ENCODE data around the gene CDH11. TPM values are rescaled to one million over a fixed set of nuclear protein-coding genes. Genes with fewer than 3 reads are reported as not detected.

CDH11 gene
- total and polyA plus RNA-seq, 10 donors: 4.3 to 721 (median 305) TPM

DNA sequence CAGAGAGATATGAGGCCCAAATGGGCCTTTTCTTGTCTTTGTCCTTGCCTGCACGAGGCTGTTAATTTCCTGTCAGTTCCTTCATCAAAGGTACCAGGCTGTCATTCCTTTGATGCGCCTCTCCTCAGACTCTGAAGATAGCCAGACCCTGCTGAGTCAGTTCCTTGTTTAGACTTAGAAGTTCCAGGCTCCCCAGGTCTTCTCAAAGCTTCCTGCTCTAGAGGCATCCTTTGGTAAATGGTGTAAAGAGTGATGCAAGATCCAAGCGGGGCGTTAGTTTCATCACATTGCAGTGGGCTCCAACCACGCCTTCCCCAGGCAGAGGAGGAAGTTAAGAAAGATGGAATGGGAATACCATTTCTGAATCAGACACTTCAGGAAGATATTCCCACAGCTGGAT, 4.0 kb upstream of the CDH11 start:
- intact Hi-C loops (cut with DNase I; ENCODE audit: low total_unique reads): loop anchor here (10.0 kb wide), 1 partner anchor 179 kb away; no protein-coding TSS in a partner anchor
- Histone ChIP-seq H3K4me3 (no peak overlapping the region), H3K36me3 (no peaks in the 10 kb centered on the region), H3K4me1 (peaks cover 0 to 19% (median 5%) of the 10 kb centered on the region in 6 donors), H3K27me3 (replicated peaks in 1 of 7) (peaks cover 0 to 38% (median 27%) of the 10 kb centered on the region in 7 donors), H3K27ac (peak overlapping the region; percentile 35 to 97 (median 89)), H3K9me3 (no peaks in the 10 kb centered on the region)
- TF ChIP-seq, protein P1, sequence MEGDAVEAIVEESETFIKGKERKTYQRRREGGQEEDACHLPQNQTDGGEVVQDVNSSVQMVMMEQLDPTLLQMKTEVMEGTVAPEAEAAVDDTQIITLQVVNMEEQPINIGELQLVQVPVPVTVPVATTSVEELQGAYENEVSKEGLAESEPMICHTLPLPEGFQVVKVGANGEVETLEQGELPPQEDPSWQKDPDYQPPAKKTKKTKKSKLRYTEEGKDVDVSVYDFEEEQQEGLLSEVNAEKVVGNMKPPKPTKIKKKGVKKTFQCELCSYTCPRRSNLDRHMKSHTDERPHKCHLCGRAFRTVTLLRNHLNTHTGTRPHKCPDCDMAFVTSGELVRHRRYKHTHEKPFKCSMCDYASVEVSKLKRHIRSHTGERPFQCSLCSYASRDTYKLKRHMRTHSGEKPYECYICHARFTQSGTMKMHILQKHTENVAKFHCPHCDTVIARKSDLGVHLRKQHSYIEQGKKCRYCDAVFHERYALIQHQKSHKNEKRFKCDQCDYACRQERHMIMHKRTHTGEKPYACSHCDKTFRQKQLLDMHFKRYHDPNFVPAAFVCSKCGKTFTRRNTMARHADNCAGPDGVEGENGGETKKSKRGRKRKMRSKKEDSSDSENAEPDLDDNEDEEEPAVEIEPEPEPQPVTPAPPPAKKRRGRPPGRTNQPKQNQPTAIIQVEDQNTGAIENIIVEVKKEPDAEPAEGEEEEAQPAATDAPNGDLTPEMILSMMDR (IDR thresholded peaks at IDR 0.05 in 8 of 11, conservative IDR thresholded peaks at IDR 0.05 in 3 of 11): no peak
- no peak for TF ChIP-seq POLR2A (IDR thresholded peaks at IDR 0.05)
- no peak for TF ChIP-seq POLR2AphosphoS5 (IDR thresholded peaks at IDR 0.05)
- 35 to 64% (median 53%) methylated on average over 5 of the region's 5 CpGs for WGBS, 5 donors
- DNase-seq: no peak

DNA sequence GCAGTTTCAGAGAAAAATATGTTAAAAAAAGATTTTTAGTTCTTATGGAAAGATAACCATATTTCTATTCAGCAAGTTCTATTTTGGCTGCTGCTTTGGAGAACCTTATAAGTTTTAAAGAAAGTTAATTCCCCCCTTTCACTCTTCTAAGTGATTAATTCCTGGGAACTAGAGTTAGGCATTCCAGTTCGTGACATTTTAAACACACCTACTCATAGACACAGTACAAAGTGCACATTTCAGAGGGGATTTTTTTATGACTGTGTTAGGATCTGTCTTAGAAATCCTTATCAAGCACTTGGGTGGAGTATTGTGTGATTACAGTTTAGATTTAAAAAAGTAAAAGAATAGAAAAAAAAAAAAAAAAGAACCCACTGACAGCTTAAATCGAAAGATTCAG, 3.5 kb upstream of the CDH11 start:
- Histone ChIP-seq H3K9me3 (no peaks in the 10 kb centered on the region), H3K27ac (peak overlapping the region in 7 of 8 donors; percentile 55 to 97 (median 89)), H3K27me3 (replicated peaks in 1 of 7) (peaks cover 0 to 44% (median 32%) of the 10 kb centered on the region in 7 donors), H3K36me3 (no peaks in the 10 kb centered on the region), H3K4me1 (peaks cover 0 to 19% (median 5%) of the 10 kb centered on the region in 6 donors), H3K4me3 (no peak overlapping the region)
- no peak for DNase-seq
- TF ChIP-seq POLR2A (IDR thresholded peaks at IDR 0.05) (no peak), POLR2AphosphoS5 (IDR thresholded peaks at IDR 0.05) (no peak)
- TF ChIP-seq, protein P1 (IDR thresholded peaks at IDR 0.05 in 8 of 11, conservative IDR thresholded peaks at IDR 0.05 in 3 of 11): no peak
- intact Hi-C loops (cut with DNase I; ENCODE audit: low total_unique reads): loop anchor here (10.0 kb wide), 1 partner anchor 179 kb away; no protein-coding TSS in a partner anchor
- 19 to 47% (median 42%) methylated on average over 2 of the region's 2 CpGs for WGBS, 5 donors

DNA sequence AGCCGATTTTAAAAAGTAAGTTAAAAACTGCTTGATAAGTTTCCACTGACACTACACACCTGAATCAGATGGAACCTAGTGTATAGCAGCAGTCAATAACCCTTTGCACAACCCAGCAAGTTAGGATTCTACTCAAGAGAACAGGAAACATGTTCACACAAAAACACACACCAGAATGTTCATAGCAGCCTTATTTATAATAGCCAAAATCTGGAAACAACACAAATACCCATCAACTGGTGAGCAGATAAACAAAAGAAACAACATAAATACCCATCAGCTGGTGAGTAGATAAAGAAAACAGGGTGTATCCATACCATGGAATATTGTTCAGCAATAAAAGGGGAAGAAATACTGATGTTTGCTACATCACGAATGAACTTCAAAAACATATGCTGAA, 2.7 kb upstream of the CDH11 start:
- peak overlapping the region in 5 of 8 donors; percentile 40 to 74 (median 49) for H3K4me3 ChIP-seq
- no peak for TF ChIP-seq POLR2AphosphoS5 (IDR thresholded peaks at IDR 0.05)
- no peak for TF ChIP-seq POLR2A (IDR thresholded peaks at IDR 0.05)
- TF ChIP-seq, protein P1 (IDR thresholded peaks at IDR 0.05 in 8 of 11, conservative IDR thresholded peaks at IDR 0.05 in 3 of 11): no peak

DNA sequence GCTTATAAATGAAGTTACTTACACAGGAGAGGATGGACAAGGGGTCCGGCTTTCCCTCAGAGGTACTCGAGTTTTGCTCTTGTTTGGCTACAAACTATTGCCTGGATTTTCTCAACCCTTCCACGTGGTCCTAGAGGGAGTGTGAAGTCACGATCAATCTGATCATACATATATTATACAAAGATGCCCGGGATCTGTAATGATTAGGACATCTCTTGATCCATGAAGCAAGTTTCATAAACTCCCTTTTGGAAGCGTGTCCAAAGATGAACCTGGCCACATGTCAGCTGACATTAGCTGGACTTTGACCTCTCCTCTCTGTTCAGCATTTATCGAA, 2.3 kb upstream of the CDH11 start:
- peaks cover 0 to 23% (median 5%) of the 10 kb centered on the region in 6 donors for H3K4me1 ChIP-seq
- WGBS, 5 donors: 44 to 50% (median 47%) methylated on average over 7 of the region's 7 CpGs
- intact Hi-C loops (cut with DNase I; ENCODE audit: low total_unique reads): loop anchor here (10.0 kb wide), 1 partner anchor 181 kb away; no protein-coding TSS in a partner anchor
- H3K36me3 ChIP-seq: no peaks in the 10 kb centered on the region
- peak overlapping the region; percentile 82 to 97 (median 90) for H3K27ac ChIP-seq
- H3K9me3 ChIP-seq: no peaks in the 10 kb centered on the region
- TF ChIP-seq POLR2A (IDR thresholded peaks at IDR 0.05) (no peak), POLR2AphosphoS5 (IDR thresholded peaks at IDR 0.05) (no peak)
- TF ChIP-seq, protein P1 (IDR thresholded peaks at IDR 0.05 in 8 of 11, conservative IDR thresholded peaks at IDR 0.05 in 3 of 11): no peak
- peak overlapping the region in 7 of 8 donors; percentile 38 to 74 (median 49) for H3K4me3 ChIP-seq
- no peak for DNase-seq
- H3K27me3 ChIP-seq (replicated peaks in 1 of 7): peaks cover 0 to 55% (median 36%) of the 10 kb centered on the region in 7 donors

More for the DNA sequence above, 2.7 kb upstream of the CDH11 start:
- Histone ChIP-seq H3K9me3 (no peaks in the 10 kb centered on the region), H3K4me1 (peaks cover 0 to 19% (median 5%) of the 10 kb centered on the region in 6 donors), H3K36me3 (no peaks in the 10 kb centered on the region), H3K27ac (peak overlapping the region in 7 of 8 donors; percentile 82 to 97 (median 90)), H3K27me3 (replicated peaks in 1 of 7) (peaks cover 0 to 51% (median 36%) of the 10 kb centered on the region in 7 donors)
- WGBS, 5 donors: 46 to 76% (median 70%) methylated on average over 2 of the region's 2 CpGs
- intact Hi-C loops (cut with DNase I; ENCODE audit: low total_unique reads): loop anchor here (10.0 kb wide), 1 partner anchor 180 kb away; no protein-coding TSS in a partner anchor
- no peak for DNase-seq

Data from spleen (tissue), 11 donors.